ENCODE results near the gene GRAMD1B. TPM values are rescaled to one million over a fixed set of nuclear protein-coding genes. Genes with fewer than 3 reads are reported as not detected.

GRAMD1B gene
- polyA plus RNA-seq, 3 donors, result 3.2 to 13.9 (median 3.3) TPM

GRCh38 chr11:123409456-123410217 lies 20.4 kb upstream of the GRAMD1B start:
- no peak overlapping the region for H3K4me3 ChIP-seq (replicated peaks in 1 of 3; ENCODE audit: low read depth in 2 of 3, low read length in 3 of 3)
- H3K27ac Mint-ChIP-seq, result peak overlapping the region in 6 of 7 donors; percentile 16 to 81 (median 45)
- no peaks in the 10 kb centered on the region for H3K27me3 ChIP-seq (ENCODE audit: control insufficient read depth in 2 of 2, insufficient read depth in 2 of 2, low read length in 2 of 2)
- H3K9ac ChIP-seq (ENCODE audit: insufficient read depth, low read length, poor library complexity, severe bottlenecking), result no peak overlapping the region
- DNase-seq, result no peak
- TF ChIP-seq CTCF (IDR thresholded peaks at IDR 0.05), result no peak
- peak overlapping the region in 1 of 2 donors; percentile 19 for H3K4me3 Mint-ChIP-seq
- H3K9me3 ChIP-seq (replicated peaks in 1 of 2; ENCODE audit: control insufficient read depth in 1 of 2, insufficient read depth in 1 of 2, low read length in 2 of 2), result no peaks in the 10 kb centered on the region
- WGBS (ENCODE audit: insufficient coverage), result 95% methylated on average over 8 of the region's 10 CpGs
- no peaks in the 10 kb centered on the region for H3K27me3 Mint-ChIP-seq (ENCODE audit: low read depth in 3 of 3)
- no peak overlapping the region for H3K27ac ChIP-seq (ENCODE audit: low read depth in 1 of 2, low read length in 2 of 2)
- H4K20me1 ChIP-seq (ENCODE audit: insufficient read depth, low read length), result no peaks in the 10 kb centered on the region
- no peaks in the 10 kb centered on the region for H3K9me3 Mint-ChIP-seq
- H3K4me1 Mint-ChIP-seq, result peaks cover 28% of the 10 kb centered on the region
- H2AFZ ChIP-seq (ENCODE audit: insufficient read depth, low read depth, low read length, poor library complexity, severe bottlenecking), result no peak overlapping the region
- peaks cover 20 to 25% of the 10 kb centered on the region in 2 donors for H3K4me1 ChIP-seq (ENCODE audit: control insufficient read depth in 1 of 2, insufficient read depth in 2 of 2, low read length in 2 of 2)
- H3K4me2 ChIP-seq (replicated peaks; ENCODE audit: extremely low read depth, low read length, poor library complexity, severe bottlenecking), result no peak overlapping the region
- no peaks in the 10 kb centered on the region for H3K36me3 Mint-ChIP-seq
- H3K79me2 ChIP-seq (ENCODE audit: insufficient read depth, low read length), result no peaks in the 10 kb centered on the region
- no peaks in the 10 kb centered on the region for H3K36me3 ChIP-seq (replicated peaks in 1 of 2; ENCODE audit: control insufficient read depth in 1 of 2, insufficient read depth in 2 of 2, low read length in 2 of 2)
- intact Hi-C loops (cut with micrococcal nuclease), result loop anchor here in 1 of 2 donors (10.0 kb wide), 1 partner anchor 155 kb away; no protein-coding TSS in a partner anchor

- peaks cover 28% of the 10 kb centered on the region for H3K4me1 Mint-ChIP-seq
- H3K36me3 Mint-ChIP-seq, result no peaks in the 10 kb centered on the region
- H3K4me3 ChIP-seq (replicated peaks in 1 of 3; ENCODE audit: low read depth in 2 of 3, low read length in 3 of 3), result no peak overlapping the region
- peaks cover 0 to 2% (median 0%) of the 10 kb centered on the region in 3 donors for H3K27me3 Mint-ChIP-seq (ENCODE audit: low read depth in 3 of 3)
- H3K9me3 ChIP-seq (replicated peaks in 1 of 2; ENCODE audit: control insufficient read depth in 1 of 2, insufficient read depth in 1 of 2, low read length in 2 of 2), result no peaks in the 10 kb centered on the region
- H3K79me2 ChIP-seq (ENCODE audit: insufficient read depth, low read length), result no peaks in the 10 kb centered on the region
- no peaks in the 10 kb centered on the region for H3K9me3 Mint-ChIP-seq
- H3K4me1 ChIP-seq (ENCODE audit: control insufficient read depth in 1 of 2, insufficient read depth in 2 of 2, low read length in 2 of 2), result peaks cover 20 to 25% of the 10 kb centered on the region in 2 donors
- no peak for TF ChIP-seq CTCF (IDR thresholded peaks at IDR 0.05)
- H2AFZ ChIP-seq (ENCODE audit: insufficient read depth, low read depth, low read length, poor library complexity, severe bottlenecking), result no peak overlapping the region
- intact Hi-C loops (cut with micrococcal nuclease), result no loop called here
- H3K36me3 ChIP-seq (replicated peaks in 1 of 2; ENCODE audit: control insufficient read depth in 1 of 2, insufficient read depth in 2 of 2, low read length in 2 of 2), result no peaks in the 10 kb centered on the region
- no peak overlapping the region for H3K27ac ChIP-seq (ENCODE audit: low read depth in 1 of 2, low read length in 2 of 2)
- peak overlapping the region; percentile 3 to 81 (median 21) for H3K27ac Mint-ChIP-seq
- H3K27me3 ChIP-seq (ENCODE audit: control insufficient read depth in 2 of 2, insufficient read depth in 2 of 2, low read length in 2 of 2), result no peaks in the 10 kb centered on the region
- H4K20me1 ChIP-seq (ENCODE audit: insufficient read depth, low read length), result no peaks in the 10 kb centered on the region
- no peak for DNase-seq
- H3K9ac ChIP-seq (ENCODE audit: insufficient read depth, low read length, poor library complexity, severe bottlenecking), result no peak overlapping the region
- no peak overlapping the region for H3K4me2 ChIP-seq (replicated peaks; ENCODE audit: extremely low read depth, low read length, poor library complexity, severe bottlenecking)
- H3K4me3 Mint-ChIP-seq, result peak overlapping the region in 1 of 2 donors; percentile 19
- 82% methylated on average over 3 of the region's 3 CpGs for WGBS (ENCODE audit: insufficient coverage)
Measured at GRCh38 chr11:123410218-123410549, 19.9 kb upstream of the GRAMD1B start.

All from CD14-positive monocyte (primary cell).